GM20431 (cell line): Measurements from ENCODE around the gene OVOL1.

Experiments used
- in situ Hi-C: fragments of 300-500 bp; cut with MseI, MboI; formaldehyde crosslinking; loops from one replicate; pipeline ENCODE4 v1.15.0; 2020; ENCODE audit warnings: low sequenced_read_pairs; ENCODE audit not compliant: unreplicated experiment

OVOL1 gene

GRCh38 chr11:65777241-65777640, 9.6 kb upstream of the OVOL1 start:
- in situ Hi-C loops, result no loop called here

GRCh38 chr11:65777821-65778361, 9.0 kb upstream of the OVOL1 start:
- in situ Hi-C loops, result no loop called here

GRCh38 chr11:65778431-65778900, 8.4 kb upstream of the OVOL1 start:
- in situ Hi-C loops, result no loop called here

GRCh38 chr11:65778901-65779668, 7.8 kb upstream of the OVOL1 start:
- in situ Hi-C loops, result no loop called here

- in situ Hi-C loops, result no loop called here
These were observed 7.3 kb upstream of the OVOL1 start for GRCh38 chr11:65779669-65779918.

- in situ Hi-C loops, result no loop called here
These were observed 6.7 kb upstream of the OVOL1 start for GRCh38 chr11:65779919-65780769.

GRCh38 chr11:65780770-65781151, 6.1 kb upstream of the OVOL1 start, which contains the start of gene AP5B1:
Gene AP5B1 (minus strand): TSS chr11:65780976. CDS start chr11:65780591, 385 bp downstream.
- in situ Hi-C loops, result no loop called here

GRCh38 chr11:65781152-65781961, 5.5 kb upstream of the OVOL1 start:
- in situ Hi-C loops, result no loop called here

GRCh38 chr11:65781962-65782815, 4.7 kb upstream of the OVOL1 start:
- in situ Hi-C loops, result no loop called here

- in situ Hi-C loops, result no loop called here
These were observed 4.0 kb upstream of the OVOL1 start for GRCh38 chr11:65782816-65783228.

- in situ Hi-C loops, result no loop called here
These were observed 1.4 kb upstream of the OVOL1 start for GRCh38 chr11:65785319-65786007.

- in situ Hi-C loops, result no loop called here
These were observed 666 bp upstream of the OVOL1 start for GRCh38 chr11:65786008-65786785.

GRCh38 chr11:65787649-65788622, 1.1 kb downstream of the OVOL1 start:
- in situ Hi-C loops, result no loop called here

- in situ Hi-C loops, result no loop called here
These were observed 2.0 kb downstream of the OVOL1 start for GRCh38 chr11:65788821-65789220.

GRCh38 chr11:65789230-65790103, 2.6 kb downstream of the OVOL1 start:
- in situ Hi-C loops, result no loop called here
